ENCODE measurements around the gene UROC1.

DNA sequence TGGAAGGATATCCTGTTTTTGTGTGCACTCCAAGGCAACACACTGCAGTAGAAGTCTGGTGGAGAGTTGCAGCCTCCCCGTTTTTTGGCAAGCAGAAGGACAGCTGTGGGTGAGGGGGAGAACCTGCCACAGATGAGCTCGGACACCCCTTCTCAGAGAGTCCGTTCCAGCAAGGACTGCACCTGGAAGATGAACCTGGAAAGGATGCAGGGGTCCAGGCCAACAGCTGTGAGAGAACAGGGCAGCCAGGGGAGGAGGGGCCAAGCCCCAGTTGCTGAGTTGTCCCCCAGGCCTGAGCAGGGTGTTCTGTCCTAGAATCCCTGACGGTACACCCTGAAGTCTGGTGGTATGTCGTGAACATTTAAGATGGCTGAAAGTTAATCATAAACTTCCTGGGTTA is 72.1 kb downstream of the UROC1 start:
- TF ChIP-seq L3MBTL2 (conservative IDR thresholded peaks at IDR 0.05) (no peak), FOXK2 (IDR thresholded peaks at IDR 0.05) (no peak)
